ENCODE results near the gene DENND4C. TPM values are rescaled to one million over a fixed set of nuclear protein-coding genes. Genes with fewer than 3 reads are reported as not detected.

Gene DENND4C
- 37.9 and 63.0 TPM in 2 replicates for total RNA-seq

- TF ChIP-seq, protein P1, sequence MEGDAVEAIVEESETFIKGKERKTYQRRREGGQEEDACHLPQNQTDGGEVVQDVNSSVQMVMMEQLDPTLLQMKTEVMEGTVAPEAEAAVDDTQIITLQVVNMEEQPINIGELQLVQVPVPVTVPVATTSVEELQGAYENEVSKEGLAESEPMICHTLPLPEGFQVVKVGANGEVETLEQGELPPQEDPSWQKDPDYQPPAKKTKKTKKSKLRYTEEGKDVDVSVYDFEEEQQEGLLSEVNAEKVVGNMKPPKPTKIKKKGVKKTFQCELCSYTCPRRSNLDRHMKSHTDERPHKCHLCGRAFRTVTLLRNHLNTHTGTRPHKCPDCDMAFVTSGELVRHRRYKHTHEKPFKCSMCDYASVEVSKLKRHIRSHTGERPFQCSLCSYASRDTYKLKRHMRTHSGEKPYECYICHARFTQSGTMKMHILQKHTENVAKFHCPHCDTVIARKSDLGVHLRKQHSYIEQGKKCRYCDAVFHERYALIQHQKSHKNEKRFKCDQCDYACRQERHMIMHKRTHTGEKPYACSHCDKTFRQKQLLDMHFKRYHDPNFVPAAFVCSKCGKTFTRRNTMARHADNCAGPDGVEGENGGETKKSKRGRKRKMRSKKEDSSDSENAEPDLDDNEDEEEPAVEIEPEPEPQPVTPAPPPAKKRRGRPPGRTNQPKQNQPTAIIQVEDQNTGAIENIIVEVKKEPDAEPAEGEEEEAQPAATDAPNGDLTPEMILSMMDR (IDR thresholded peaks at IDR 0.05; ENCODE audit: insufficient read depth, low read length, severe bottlenecking), result no peak
- no peaks in the 10 kb centered on the region for H3K36me3 ChIP-seq (ENCODE audit: control insufficient read depth, insufficient read depth, low read length)
- DNase-seq (ENCODE audit: low read depth) (peak; percentile 72), FAIRE-seq (no peak)
- no peaks in the 10 kb centered on the region for H3K27me3 ChIP-seq (ENCODE audit: control insufficient read depth, insufficient read depth, low read length)
- H3K4me3 ChIP-seq (ENCODE audit: low read depth, low read length), result peak within 1 kb of the TSS; percentile 77
These were observed at the start of gene DENND4C for GRCh38 chr9:19230355-19231125. TSS of gene DENND4C (plus strand) at chr9:19230693. CDS start at chr9:19276175, 45,482 bp downstream.

DNA sequence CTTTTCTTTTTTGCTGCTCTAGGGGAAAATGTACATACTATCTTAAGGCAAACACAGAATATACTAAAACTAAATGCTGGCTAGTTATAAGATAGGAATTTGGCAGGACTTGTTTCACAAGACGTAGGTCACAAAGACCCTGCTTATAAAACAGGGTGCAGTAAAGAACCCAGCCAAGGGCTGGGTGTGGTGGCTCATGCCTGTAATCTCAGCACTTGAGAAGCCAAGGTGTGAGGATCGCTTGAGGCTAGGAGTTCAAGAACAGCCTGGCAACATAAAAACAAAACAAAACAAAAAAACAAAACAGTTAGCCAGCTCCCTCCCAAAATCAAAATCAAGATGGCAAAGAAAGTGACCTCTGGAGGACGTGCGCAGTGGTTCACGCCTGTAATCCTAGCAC, 49.5 kb upstream of the DENND4C start:
- Histone ChIP-seq H3K4me3 (ENCODE audit: low read depth, low read length) (no peak overlapping the region), H3K27me3 (ENCODE audit: control insufficient read depth, insufficient read depth, low read length) (no peaks in the 10 kb centered on the region), H3K36me3 (ENCODE audit: control insufficient read depth, insufficient read depth, low read length) (no peaks in the 10 kb centered on the region)
- FAIRE-seq (no peak), DNase-seq (ENCODE audit: low read depth) (peak; percentile 31)
- TF ChIP-seq, protein P1 (IDR thresholded peaks at IDR 0.05; ENCODE audit: insufficient read depth, low read length, severe bottlenecking), result no peak

DNA sequence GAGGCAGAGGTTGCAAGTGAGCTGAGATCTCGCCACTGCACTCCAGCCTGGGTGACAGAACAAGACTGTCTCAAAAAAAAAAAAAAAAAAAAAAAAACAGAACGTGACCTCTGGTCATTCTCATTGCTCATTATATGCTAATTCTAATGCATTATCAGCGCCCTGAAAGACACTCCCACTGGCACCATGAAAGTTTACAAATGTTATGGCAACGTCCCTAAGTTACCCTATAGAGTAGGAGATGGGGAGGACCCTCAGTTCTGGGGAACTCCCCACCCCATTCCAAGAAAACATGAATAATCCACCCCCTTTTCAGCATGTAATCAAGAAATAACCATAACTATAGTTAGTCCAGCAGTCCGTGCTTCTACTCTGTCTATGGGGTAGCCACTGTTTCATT, 48.9 kb upstream of the DENND4C start:
- no peak for FAIRE-seq
- DNase-seq (ENCODE audit: low read depth), result no peak
- Histone ChIP-seq H3K4me3 (ENCODE audit: low read depth, low read length) (no peak overlapping the region), H3K27me3 (ENCODE audit: control insufficient read depth, insufficient read depth, low read length) (no peaks in the 10 kb centered on the region), H3K36me3 (ENCODE audit: control insufficient read depth, insufficient read depth, low read length) (no peaks in the 10 kb centered on the region)
- TF ChIP-seq, protein P1 (IDR thresholded peaks at IDR 0.05; ENCODE audit: insufficient read depth, low read length, severe bottlenecking), result no peak

DNA sequence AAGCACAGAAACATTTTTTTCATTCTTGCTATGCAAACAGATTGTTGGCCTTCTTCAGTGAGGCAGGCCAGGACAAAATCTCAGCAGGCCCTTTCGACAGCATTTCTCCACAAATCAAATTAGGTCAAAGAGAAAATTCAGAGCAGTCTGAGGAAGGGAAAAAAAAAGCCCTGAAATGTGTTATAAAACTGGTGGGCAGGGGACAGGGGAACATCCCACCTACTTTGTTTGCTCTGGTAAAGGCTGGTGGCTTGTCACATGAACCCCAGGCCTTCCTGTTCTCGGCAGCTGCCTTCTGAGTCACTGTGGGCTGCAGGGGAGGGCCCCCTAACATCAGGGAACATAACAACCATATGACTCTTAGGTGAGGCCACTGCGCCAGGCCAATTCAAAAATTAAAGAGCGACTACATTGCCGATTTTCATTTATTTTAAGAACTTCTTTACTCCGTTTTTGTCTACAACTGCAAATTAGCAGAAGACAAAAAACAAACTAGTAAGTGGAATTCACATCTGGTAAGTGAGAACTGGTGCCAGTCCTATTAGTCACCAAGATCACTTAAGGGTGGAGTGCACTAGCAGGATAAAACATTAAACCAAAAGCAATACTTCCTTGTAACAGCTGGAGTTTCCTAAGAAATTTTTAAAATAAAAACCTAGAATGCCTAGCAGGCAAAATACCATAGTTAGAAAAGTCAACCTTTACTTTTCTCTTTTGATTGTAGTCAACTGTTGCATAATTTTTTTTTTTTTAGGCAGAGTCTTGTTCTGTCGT, 46.2 kb upstream of the DENND4C start:
- no peak for FAIRE-seq
- TF ChIP-seq, protein P1 (IDR thresholded peaks at IDR 0.05; ENCODE audit: insufficient read depth, low read length, severe bottlenecking), result no peak
- no peaks in the 10 kb centered on the region for H3K36me3 ChIP-seq (ENCODE audit: control insufficient read depth, insufficient read depth, low read length)
- no peaks in the 10 kb centered on the region for H3K27me3 ChIP-seq (ENCODE audit: control insufficient read depth, insufficient read depth, low read length)
- peak; percentile 75 for DNase-seq (ENCODE audit: low read depth)
- H3K4me3 ChIP-seq (ENCODE audit: low read depth, low read length), result no peak overlapping the region

GRCh38 chr9:19185191-19185590, 45.3 kb upstream of the DENND4C start:
- Histone ChIP-seq H3K36me3 (ENCODE audit: control insufficient read depth, insufficient read depth, low read length) (no peaks in the 10 kb centered on the region), H3K27me3 (ENCODE audit: control insufficient read depth, insufficient read depth, low read length) (no peaks in the 10 kb centered on the region), H3K4me3 (ENCODE audit: low read depth, low read length) (no peak overlapping the region)
- TF ChIP-seq, protein P1 (IDR thresholded peaks at IDR 0.05; ENCODE audit: insufficient read depth, low read length, severe bottlenecking), result no peak
- FAIRE-seq (no peak), DNase-seq (ENCODE audit: low read depth) (no peak)

Measured in bronchial epithelial cell (primary cell).